ENCODE results near the gene GAD2.

- TF ChIP-seq CTCF (IDR thresholded peaks at IDR 0.05) (no peak), TCF7L2 (IDR thresholded peaks at IDR 0.05; ENCODE audit: low read depth, low read length) (no peak)
These were observed 120.4 kb downstream of the GAD2 start for GRCh38 chr10:26336979-26337378.
